Nephron (organoid): ENCODE data around the gene PTPDC1.
A peak's percentile ranks its signal among the peaks of the same experiment; 100 is the strongest.

Experiments used
- H3K27ac Mint-ChIP-seq, 3 experiments: 2 replicates each; pipeline ENCODE4 v1.8.0; 2020; ENCODE audit warnings: mixed read lengths in 3 of 3, mild to moderate bottlenecking in 2 of 3, moderate library complexity in 1 of 3
- H3K27me3 Mint-ChIP-seq: 2 replicates; pipeline ENCODE4 v1.8.0; 2021; ENCODE audit warnings: low read depth, mild to moderate bottlenecking, moderate library complexity, mixed read lengths
- H3K36me3 Mint-ChIP-seq: 2 replicates; pipeline ENCODE4 v1.8.0; 2020; ENCODE audit warnings: low read depth, mixed read lengths
- H3K4me1 Mint-ChIP-seq: 2 replicates; pipeline ENCODE4 v1.8.0; 2020; ENCODE audit warnings: mixed read lengths
- H3K4me3 Mint-ChIP-seq, 3 experiments: 2 replicates each; pipeline ENCODE4 v1.8.0; 2020; ENCODE audit warnings: mild to moderate bottlenecking in 3 of 3, mixed read lengths in 3 of 3, moderate library complexity in 2 of 3
- H3K9me3 Mint-ChIP-seq: 2 replicates; pipeline ENCODE4 v1.8.0; 2020; ENCODE audit warnings: mixed read lengths
- TF ChIP-seq, protein P1 (sequence below), 3 experiments: fragments of 200-600 bp; sonication (generic); IDR thresholded peaks; one replicate each; pipeline ENCODE4 v1.5.0; 2021; ENCODE audit warnings: antibody characterized with exemption in 3 of 3; ENCODE audit not compliant: unreplicated experiment in 3 of 3

PTPDC1 gene

DNA sequence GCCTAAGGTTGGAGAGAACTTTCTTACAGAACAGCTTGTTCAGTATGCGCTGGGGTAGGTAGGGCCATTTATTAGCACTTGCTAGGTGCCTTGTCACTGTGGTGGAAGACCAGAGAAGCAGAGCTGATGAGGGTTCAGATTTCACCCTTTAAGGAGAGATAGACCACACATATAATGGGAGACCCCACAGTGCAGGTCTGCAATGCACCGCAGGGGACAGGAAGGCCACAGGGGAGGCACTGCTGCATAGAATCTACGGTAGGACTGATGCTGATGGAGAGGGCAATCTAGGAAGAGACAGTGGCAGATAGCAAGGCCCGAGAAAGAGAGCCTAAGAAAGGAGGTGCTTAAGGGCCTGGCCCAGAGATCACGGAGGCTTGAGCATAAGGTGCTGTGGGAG, 64.2 kb downstream of the PTPDC1 start:
- peak overlapping the region in 1 of 3 experiments; percentile 8 for H3K27ac Mint-ChIP-seq
- H3K36me3 Mint-ChIP-seq, result no peaks in the 10 kb centered on the region
- no peak overlapping the region for H3K4me3 Mint-ChIP-seq
- H3K4me1 Mint-ChIP-seq, result peaks cover 31% of the 10 kb centered on the region
- peaks cover 7% of the 10 kb centered on the region for H3K27me3 Mint-ChIP-seq
- TF ChIP-seq, protein P1, sequence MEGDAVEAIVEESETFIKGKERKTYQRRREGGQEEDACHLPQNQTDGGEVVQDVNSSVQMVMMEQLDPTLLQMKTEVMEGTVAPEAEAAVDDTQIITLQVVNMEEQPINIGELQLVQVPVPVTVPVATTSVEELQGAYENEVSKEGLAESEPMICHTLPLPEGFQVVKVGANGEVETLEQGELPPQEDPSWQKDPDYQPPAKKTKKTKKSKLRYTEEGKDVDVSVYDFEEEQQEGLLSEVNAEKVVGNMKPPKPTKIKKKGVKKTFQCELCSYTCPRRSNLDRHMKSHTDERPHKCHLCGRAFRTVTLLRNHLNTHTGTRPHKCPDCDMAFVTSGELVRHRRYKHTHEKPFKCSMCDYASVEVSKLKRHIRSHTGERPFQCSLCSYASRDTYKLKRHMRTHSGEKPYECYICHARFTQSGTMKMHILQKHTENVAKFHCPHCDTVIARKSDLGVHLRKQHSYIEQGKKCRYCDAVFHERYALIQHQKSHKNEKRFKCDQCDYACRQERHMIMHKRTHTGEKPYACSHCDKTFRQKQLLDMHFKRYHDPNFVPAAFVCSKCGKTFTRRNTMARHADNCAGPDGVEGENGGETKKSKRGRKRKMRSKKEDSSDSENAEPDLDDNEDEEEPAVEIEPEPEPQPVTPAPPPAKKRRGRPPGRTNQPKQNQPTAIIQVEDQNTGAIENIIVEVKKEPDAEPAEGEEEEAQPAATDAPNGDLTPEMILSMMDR (IDR thresholded peaks at IDR 0.05; ENCODE audit: unreplicated experiment in 3 of 3), result no peak
- no peaks in the 10 kb centered on the region for H3K9me3 Mint-ChIP-seq

DNA sequence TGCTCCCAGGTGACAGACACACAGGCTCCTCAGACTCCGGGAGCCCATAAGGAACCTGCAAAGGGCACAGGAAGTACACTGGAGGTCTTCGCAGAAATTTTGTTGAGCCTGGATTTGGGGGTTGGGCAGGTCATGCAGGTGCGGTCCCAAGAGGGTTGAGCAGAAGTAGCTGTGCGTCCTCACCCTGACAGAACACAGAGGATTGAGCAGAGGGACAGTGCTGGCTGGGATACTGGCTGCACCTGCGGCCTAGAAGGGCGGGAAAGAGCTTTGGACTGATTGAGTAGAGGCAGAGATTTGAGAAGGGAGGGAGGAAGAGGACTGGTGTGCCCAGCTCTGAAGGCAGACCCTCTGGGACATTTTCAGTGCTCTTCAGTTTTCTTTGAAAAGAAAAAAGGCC, 65.4 kb downstream of the PTPDC1 start:
- Mint-ChIP-seq H3K4me3 (no peak overlapping the region), H3K4me1 (peaks cover 24% of the 10 kb centered on the region), H3K27me3 (peaks cover 11% of the 10 kb centered on the region), H3K36me3 (no peaks in the 10 kb centered on the region), H3K9me3 (no peaks in the 10 kb centered on the region), H3K27ac (peak overlapping the region in 2 of 3 experiments; percentile 73 to 89)
- TF ChIP-seq, protein P1 (IDR thresholded peaks at IDR 0.05; ENCODE audit: unreplicated experiment in 3 of 3), result no peak

DNA sequence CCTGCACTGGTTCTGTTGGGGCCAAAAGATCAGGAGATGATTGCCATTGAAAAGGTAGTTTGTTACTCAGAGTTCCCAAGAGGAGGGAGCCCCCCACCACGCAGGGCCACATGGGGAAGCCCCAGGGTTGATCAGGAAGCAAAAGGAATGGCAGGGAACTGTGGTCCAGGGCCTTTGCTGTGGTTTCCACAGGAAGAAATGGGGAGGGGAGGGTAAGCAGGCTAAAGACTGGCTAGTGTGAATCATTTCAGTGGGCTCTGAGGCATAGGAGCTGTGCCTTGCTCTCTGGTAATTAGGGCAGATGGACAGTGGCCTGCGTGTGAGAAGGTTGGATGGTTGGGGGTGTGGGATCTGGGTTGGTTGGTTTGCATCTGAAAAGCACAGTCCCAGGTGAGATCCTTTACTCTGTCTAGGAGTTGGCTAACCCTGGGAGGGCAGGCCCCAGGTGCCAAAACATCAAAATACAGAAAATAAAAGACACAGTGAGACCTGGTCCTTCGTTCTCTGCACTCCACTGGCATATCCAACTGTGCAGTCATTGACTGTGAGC, 66.1 kb downstream of the PTPDC1 start:
- Mint-ChIP-seq H3K4me3 (no peak overlapping the region), H3K4me1 (peaks cover 24% of the 10 kb centered on the region), H3K27me3 (peaks cover 11% of the 10 kb centered on the region), H3K9me3 (no peaks in the 10 kb centered on the region), H3K27ac (peak overlapping the region in 2 of 3 experiments; percentile 73 to 89), H3K36me3 (no peaks in the 10 kb centered on the region)
- TF ChIP-seq, protein P1 (IDR thresholded peaks at IDR 0.05; ENCODE audit: unreplicated experiment in 3 of 3), result no peak

DNA sequence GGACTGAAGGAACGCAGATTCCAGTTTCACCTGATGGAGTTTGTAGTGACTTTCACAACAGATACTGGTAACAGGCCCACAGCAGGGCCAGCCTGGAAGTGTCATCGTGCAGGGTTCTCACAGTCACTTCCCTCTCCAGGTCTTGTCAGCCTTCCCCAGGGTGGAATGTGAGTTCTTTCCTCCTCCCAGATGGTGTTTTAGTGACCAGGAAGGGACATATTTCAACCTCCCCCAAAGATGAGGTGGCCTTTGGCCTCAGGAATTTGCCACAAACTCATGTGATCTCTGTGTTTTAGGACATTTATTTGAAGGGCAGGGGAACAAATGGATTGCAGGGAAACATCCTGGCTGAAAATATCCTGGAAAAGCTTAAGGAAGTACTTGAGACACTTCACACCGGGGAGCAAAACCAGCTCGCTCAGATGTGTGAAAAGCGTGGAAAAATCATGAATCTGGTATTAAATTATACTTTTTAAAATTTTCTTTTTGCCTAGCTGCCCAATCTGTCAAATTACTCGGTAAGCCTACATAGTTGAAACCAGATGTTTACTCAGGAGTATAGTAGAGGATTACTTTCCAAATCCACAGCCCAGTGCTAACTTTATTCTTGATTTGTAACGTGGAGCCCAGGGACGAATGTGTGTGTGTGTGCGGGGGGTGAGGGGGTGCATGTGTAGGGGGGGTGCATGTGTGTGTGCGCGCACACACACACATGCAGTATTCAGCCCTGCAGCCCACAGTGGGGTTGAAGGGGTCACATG, 66.8 kb downstream of the PTPDC1 start:
- Mint-ChIP-seq H3K4me3 (peak overlapping the region in 2 of 3 experiments; percentile 7 to 21), H3K27ac (peak overlapping the region; percentile 73 to 89 (median 75)), H3K36me3 (no peaks in the 10 kb centered on the region), H3K4me1 (peaks cover 24% of the 10 kb centered on the region), H3K27me3 (peaks cover 11% of the 10 kb centered on the region), H3K9me3 (no peaks in the 10 kb centered on the region)
- TF ChIP-seq, protein P1 (IDR thresholded peaks at IDR 0.05; ENCODE audit: unreplicated experiment in 3 of 3), result no peak

DNA sequence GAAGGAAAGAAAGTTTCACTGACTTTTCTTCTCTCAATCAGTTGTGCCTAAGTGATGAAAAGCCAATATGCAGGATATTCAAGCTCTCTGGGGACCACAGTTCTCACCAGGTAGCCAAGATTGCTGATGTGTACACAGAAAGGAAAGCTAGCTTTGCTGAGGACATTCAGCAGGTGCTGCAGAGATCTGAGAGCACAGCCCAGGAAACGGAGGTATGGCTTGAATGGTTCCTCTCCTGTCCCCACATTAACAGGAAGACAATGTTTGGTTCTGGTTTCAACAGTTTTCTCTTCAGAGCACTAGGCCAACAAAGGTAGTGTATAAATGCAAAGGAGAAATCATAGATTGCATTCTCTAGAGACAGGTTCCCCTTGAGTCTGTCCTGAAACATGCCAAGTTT, 69.6 kb downstream of the PTPDC1 start:
- Mint-ChIP-seq H3K27me3 (peaks cover 11% of the 10 kb centered on the region), H3K4me1 (peaks cover 36% of the 10 kb centered on the region), H3K36me3 (no peaks in the 10 kb centered on the region), H3K27ac (no peak overlapping the region), H3K9me3 (no peaks in the 10 kb centered on the region), H3K4me3 (no peak overlapping the region)
- TF ChIP-seq, protein P1 (IDR thresholded peaks at IDR 0.05; ENCODE audit: unreplicated experiment in 3 of 3), result no peak
